GM21423 (cell line): ENCODE results near the gene AGAP5.
"Not testable (repeated sequence)": the region's sequence is repeated elsewhere in the genome, so short reads cannot be mapped to it uniquely, and the experiment has no call there.

Experiments
- ATAC-seq: cut with Tn5 transposase; IDR thresholded peaks from one replicate; pipeline ENCODE4 v1.9.1; 2021; ENCODE audit warnings: mild to moderate bottlenecking, moderate library complexity; ENCODE audit not compliant: unreplicated experiment

AGAP5 gene

GRCh38 chr10:73697675-73698159 is at the start of gene AGAP5:
TSS of gene AGAP5 (minus strand) at chr10:73698109. CDS start at chr10:73697755, 354 bp downstream.
- not testable (repeated sequence) for ATAC-seq

- ATAC-seq = no peak
Measured at GRCh38 chr10:73746721-73747120, 48.8 kb upstream of the AGAP5 start.

- peak; percentile 26 for ATAC-seq
Measured at GRCh38 chr10:73744664-73744975, 46.7 kb upstream of the AGAP5 start.

GRCh38 chr10:73743905-73744663 is 46.2 kb upstream of the AGAP5 start, which contains the start of gene SEC24C:
TSS of gene SEC24C (plus strand) at chr10:73744372. CDS start at chr10:73746833, 2,461 bp downstream.
- ATAC-seq = peak; percentile 86

- no peak for ATAC-seq
Measured at GRCh38 chr10:73743327-73743904, 45.5 kb upstream of the AGAP5 start.

GRCh38 chr10:73742454-73742734 is 44.5 kb upstream of the AGAP5 start:
- ATAC-seq = no peak

GRCh38 chr10:73740501-73741254 is 42.8 kb upstream of the AGAP5 start:
- not testable (repeated sequence) for ATAC-seq

GRCh38 chr10:73734796-73735305 is 36.9 kb upstream of the AGAP5 start:
- no peak for ATAC-seq

- no peak for ATAC-seq
Measured at GRCh38 chr10:73734028-73734720, 36.3 kb upstream of the AGAP5 start.

GRCh38 chr10:73732931-73733623 is 35.2 kb upstream of the AGAP5 start:
- ATAC-seq = no peak

- no peak for ATAC-seq
Measured at GRCh38 chr10:73732426-73732825, 34.5 kb upstream of the AGAP5 start.

GRCh38 chr10:73731588-73732375 is 33.9 kb upstream of the AGAP5 start:
- no peak for ATAC-seq

- peak; percentile 89 for ATAC-seq
Measured at GRCh38 chr10:73730153-73730906, 32.4 kb upstream of the AGAP5 start.

- ATAC-seq = not testable (repeated sequence)
Measured at GRCh38 chr10:73729781-73730152, 31.9 kb upstream of the AGAP5 start.

- ATAC-seq = no peak
Measured at GRCh38 chr10:73723516-73723915, 25.6 kb upstream of the AGAP5 start.

GRCh38 chr10:73720561-73720960 is 22.7 kb upstream of the AGAP5 start:
- ATAC-seq = not testable (repeated sequence)

- ATAC-seq = no peak
Measured at GRCh38 chr10:73717556-73717955, 19.6 kb upstream of the AGAP5 start.

GRCh38 chr10:73716251-73716650 is 18.3 kb upstream of the AGAP5 start:
- ATAC-seq = no peak
